A549 (cell line): Measurements from ENCODE around the gene CRISPLD2. TPM values are rescaled to one million over a fixed set of nuclear protein-coding genes. Genes with fewer than 3 reads are reported as not detected.

Source experiments
- ATAC-seq, 2 experiments: fragments of 200-7000 bp in 1 of 2; fragments of >200 bp in 1 of 2; cut with Nextera tagmentation in 1 of 2; cut with Tn5 transposase in 1 of 2; 3 replicates each; pipeline versions ENCODE4 v1.8.0 to v1.9.1; 2018 to 2020; ENCODE audit warnings: mild to moderate bottlenecking in 1 of 2, moderate library complexity in 1 of 2
- CTCF ChIA-PET: fragments of 300-600 bp; sonication (Branson Sonifier 250); formaldehyde crosslinking; extraction: SDS; loops from one replicate; lab custom pipeline; 2021; ENCODE audit warnings: antibody characterized with exemption, inconsistent platforms; lab: Yijun Ruan, JAX
- POLR2A ChIA-PET: fragments of 350-600 bp; formaldehyde crosslinking; extraction: SDS; loops from one replicate; lab custom pipeline; 2021; ENCODE audit warnings: antibody characterized with exemption, inconsistent platforms; lab: Yijun Ruan, JAX
- DNase-seq, 2 experiments: peaks; one replicate each; pipeline versions ENCODE4 v3.0.0 to v3.0.0-alpha.2; 2011 to 2016; ENCODE audit warnings: low read depth in 1 of 2, low spot score in 1 of 2
- FAIRE-seq: peaks from 2 replicates; lab custom pipeline; 2011; peaks lifted over from hg19 to GRCh38; lab: Jason Lieb, UNC
- H3K27ac ChIP-seq, 2 experiments: fragments of >200 bp; sonication (Bioruptor Twin); formaldehyde crosslinking; 3 replicates each; pipeline ENCODE4 v1.5.1; 2016 to 2017
- H3K4me1 ChIP-seq: fragments of >200 bp; sonication (Bioruptor Twin); formaldehyde crosslinking; 3 replicates; pipeline ENCODE4 v1.6.1; 2016
- H3K4me2 ChIP-seq: fragments of >200 bp; sonication (Bioruptor Twin); formaldehyde crosslinking; 3 replicates; pipeline ENCODE4 v1.6.1; 2016
- H3K4me3 ChIP-seq: fragments of >200 bp; sonication (Bioruptor Twin); formaldehyde crosslinking; 3 replicates; pipeline ENCODE4 v1.5.1; 2016
- H3K9me3 ChIP-seq: fragments of >200 bp; sonication (Bioruptor Twin); formaldehyde crosslinking; 3 replicates; pipeline ENCODE4 v1.6.1; 2016
- CBX8 ChIP-seq: fragments of 200-600 bp; sonication (generic); IDR thresholded peaks from 2 replicates; pipeline ENCODE4 v1.6.1; 2016
- CHD2 ChIP-seq: fragments of 150-350 bp; IDR thresholded peaks from 2 replicates; pipeline ENCODE4 v1.6.1; 2014; ENCODE audit warnings: low read length; ENCODE audit not compliant: partially characterized antibody
- EHF ChIP-seq: fragments of 250-450 bp; sonication (Bioruptor Pico); IDR thresholded peaks from 2 replicates; pipeline ENCODE4 v1.5.0; 2020; ENCODE audit warnings: mild to moderate bottlenecking
- GATA3 ChIP-seq: IDR thresholded peaks from 2 replicates; pipeline ENCODE4 v1.6.1; 2012; ENCODE audit warnings: borderline replicate concordance
- HOXB5 ChIP-seq: fragments of 250-450 bp; sonication (Bioruptor Pico); IDR thresholded peaks from 2 replicates; pipeline ENCODE4 v1.5.0; 2020; ENCODE audit warnings: mild to moderate bottlenecking, moderate library complexity
- KDM1A ChIP-seq: fragments of 200-600 bp; sonication (generic); IDR thresholded peaks from 2 replicates; pipeline ENCODE4 v1.6.1; 2016; ENCODE audit warnings: low read depth, mild to moderate bottlenecking
- MAFK ChIP-seq: fragments of 450-650 bp; IDR thresholded peaks from 2 replicates; pipeline ENCODE4 v1.6.1; 2014; ENCODE audit not compliant: partially characterized antibody
- MAZ ChIP-seq: fragments of 150-350 bp; IDR thresholded peaks from 2 replicates; pipeline ENCODE4 v1.6.1; 2014; ENCODE audit warnings: antibody characterized with exemption, low read depth, low read length, borderline replicate concordance
- NPAS2 ChIP-seq: fragments of 250-450 bp; sonication (Bioruptor Pico); IDR thresholded peaks from 2 replicates; pipeline ENCODE4 v1.8.0; 2022; ENCODE audit warnings: mild to moderate bottlenecking, moderate library complexity, borderline replicate concordance
- RARB ChIP-seq: fragments of 250-450 bp; sonication (Bioruptor Pico); IDR thresholded peaks from 2 replicates; pipeline ENCODE4 v1.8.0; 2021; ENCODE audit warnings: mild to moderate bottlenecking, moderate library complexity
- RFX5 ChIP-seq: fragments of 450-650 bp; IDR thresholded peaks from 2 replicates; pipeline ENCODE4 v1.7.1; 2014; ENCODE audit warnings: antibody characterized with exemption, mild to moderate bottlenecking, moderate library complexity
- SMC3 ChIP-seq: fragments of >200 bp; sonication (Bioruptor Twin); formaldehyde crosslinking; IDR thresholded peaks from 3 replicates; pipeline ENCODE4 v1.6.1; 2018; ENCODE audit warnings: inconsistent platforms
- ZC3H11A ChIP-seq: fragments of 450-650 bp; IDR thresholded peaks from 2 replicates; pipeline ENCODE4 v1.6.1; 2014; ENCODE audit warnings: antibody characterized with exemption, mild to moderate bottlenecking
- WGBS: methylation state at CpG from one replicate; pipeline ENCODE4 v1.1.6; 2017; ENCODE audit errors: missing lambda C conversion rate; 5-methylcytosine and 5-hydroxymethylcytosine counted together
- polyA plus RNA-seq, 4 experiments: library from polyadenylated mRNA; depleted of rRNA in 3 of 4; stranded (reverse); fragments of >200 nt; fragmentation: RNase III in 1 of 4; extraction: RNeasy Plus Mini Kit Qiagen cat#74134 plus additional on column Dnase treatment in 1 of 4; gene quantifications; 2 replicates in 3 of 4; 3 replicates in 1 of 4; pipeline ENCODE4 v1.2.3, GENCODE V29; 2011 to 2017
- TF ChIP-seq, protein P1 (sequence below): fragments of >200 bp; sonication (Bioruptor Twin); formaldehyde crosslinking; IDR thresholded peaks from 3 replicates; pipeline ENCODE4 v1.5.1; 2016
- TF ChIP-seq, protein P2 (sequence below): fragments of 450-650 bp; IDR thresholded peaks from 2 replicates; pipeline ENCODE4 v1.6.1; 2014; ENCODE audit warnings: antibody characterized with exemption

The CRISPLD2 gene
- polyA plus RNA-seq, 2 of the 4 experiments (the other 2 are of a cell fraction): 0.85 to 1.6 TPM

DNA sequence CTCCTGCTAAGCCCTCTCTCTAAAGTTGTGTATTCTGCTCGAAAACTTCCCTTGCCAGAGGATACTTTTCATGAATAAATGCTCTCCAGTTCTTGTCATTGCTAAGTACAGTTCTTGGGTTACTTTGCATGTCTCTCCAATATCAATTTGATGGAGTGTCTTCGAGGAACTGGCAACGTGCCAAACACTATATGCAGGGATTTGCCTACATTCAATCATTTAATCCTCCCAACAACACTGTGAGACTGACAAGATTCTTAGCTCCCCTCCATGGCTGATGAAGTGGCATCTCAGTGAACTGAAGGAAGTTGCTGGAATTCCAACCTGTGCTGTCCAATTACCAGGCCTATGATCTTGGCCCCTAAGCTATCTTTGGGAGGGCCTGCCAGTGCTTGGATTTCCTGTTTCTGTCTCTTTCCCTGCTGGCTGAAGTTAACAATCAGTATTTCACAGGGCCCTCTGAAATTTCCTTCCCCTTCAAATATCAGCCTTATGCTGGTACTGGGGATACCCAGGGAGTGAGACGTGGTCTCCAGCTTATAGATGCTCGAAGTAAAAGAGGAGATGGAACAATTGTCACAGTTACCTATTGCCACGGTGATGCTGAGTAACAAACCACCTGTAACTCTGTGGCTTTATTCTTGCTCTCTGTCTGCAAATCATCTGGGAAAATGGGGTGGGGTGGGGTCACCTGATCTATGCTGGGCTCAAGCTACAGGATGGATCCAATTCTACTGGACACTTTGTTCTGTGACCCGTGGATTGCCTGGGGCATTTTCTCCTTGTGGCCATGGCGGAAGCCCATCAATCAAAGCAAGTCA lies 19.4 kb upstream of the CRISPLD2 start:
- ATAC-seq (no peak), FAIRE-seq (no peak), DNase-seq (no peak)
- H3K4me3 ChIP-seq: no peak overlapping the region
- H3K4me1 ChIP-seq: no peaks in the 10 kb centered on the region
- CTCF ChIA-PET: interaction anchor here (0.6 to 2.1 kb wide), 6 partner anchors 12 to 542 kb away, joined by 3 to 4 read pairs (median 3); no protein-coding TSS in a partner anchor
- no peak overlapping the region for H3K4me2 ChIP-seq
- no peaks in the 10 kb centered on the region for H3K9me3 ChIP-seq
- 64% methylated on average over 8 of the region's 8 CpGs for WGBS
- H3K27ac ChIP-seq: no peak overlapping the region
- POLR2A ChIA-PET: no interaction called here
- no peak for TF ChIP-seq HOXB5 (CRISPR knock-in tag)
- no peak for TF ChIP-seq ZC3H11A
- no peak for TF ChIP-seq MAZ

DNA sequence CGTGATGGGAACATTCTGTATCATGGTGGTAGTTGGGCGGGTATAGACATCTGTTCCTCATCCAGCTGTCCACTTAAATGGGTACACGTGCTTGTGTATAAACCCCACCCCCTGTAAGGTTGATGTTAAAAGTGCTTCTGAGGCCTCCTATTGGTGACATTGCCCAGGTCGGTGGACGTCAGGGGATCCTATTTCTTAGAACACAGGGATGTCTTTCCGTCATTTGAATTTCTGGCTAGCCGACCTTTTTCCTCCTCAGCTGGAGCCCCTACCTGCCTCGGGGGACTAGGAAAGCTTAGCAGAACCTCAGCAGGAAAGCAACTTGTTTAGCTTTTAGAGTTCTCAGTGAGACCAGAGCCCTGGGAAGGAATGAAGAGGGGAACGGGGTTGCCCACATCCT lies 16.6 kb upstream of the CRISPLD2 start:
- no peak for DNase-seq
- TF ChIP-seq, protein P1, sequence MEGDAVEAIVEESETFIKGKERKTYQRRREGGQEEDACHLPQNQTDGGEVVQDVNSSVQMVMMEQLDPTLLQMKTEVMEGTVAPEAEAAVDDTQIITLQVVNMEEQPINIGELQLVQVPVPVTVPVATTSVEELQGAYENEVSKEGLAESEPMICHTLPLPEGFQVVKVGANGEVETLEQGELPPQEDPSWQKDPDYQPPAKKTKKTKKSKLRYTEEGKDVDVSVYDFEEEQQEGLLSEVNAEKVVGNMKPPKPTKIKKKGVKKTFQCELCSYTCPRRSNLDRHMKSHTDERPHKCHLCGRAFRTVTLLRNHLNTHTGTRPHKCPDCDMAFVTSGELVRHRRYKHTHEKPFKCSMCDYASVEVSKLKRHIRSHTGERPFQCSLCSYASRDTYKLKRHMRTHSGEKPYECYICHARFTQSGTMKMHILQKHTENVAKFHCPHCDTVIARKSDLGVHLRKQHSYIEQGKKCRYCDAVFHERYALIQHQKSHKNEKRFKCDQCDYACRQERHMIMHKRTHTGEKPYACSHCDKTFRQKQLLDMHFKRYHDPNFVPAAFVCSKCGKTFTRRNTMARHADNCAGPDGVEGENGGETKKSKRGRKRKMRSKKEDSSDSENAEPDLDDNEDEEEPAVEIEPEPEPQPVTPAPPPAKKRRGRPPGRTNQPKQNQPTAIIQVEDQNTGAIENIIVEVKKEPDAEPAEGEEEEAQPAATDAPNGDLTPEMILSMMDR: no peak
- TF ChIP-seq GATA3 (no peak), SMC3 (no peak), CHD2 (no peak), MAZ (no peak), NPAS2 (no peak), KDM1A (no peak), EHF (CRISPR knock-in tag) (no peak), MAFK (no peak), RFX5 (no peak)
- TF ChIP-seq, protein P2, sequence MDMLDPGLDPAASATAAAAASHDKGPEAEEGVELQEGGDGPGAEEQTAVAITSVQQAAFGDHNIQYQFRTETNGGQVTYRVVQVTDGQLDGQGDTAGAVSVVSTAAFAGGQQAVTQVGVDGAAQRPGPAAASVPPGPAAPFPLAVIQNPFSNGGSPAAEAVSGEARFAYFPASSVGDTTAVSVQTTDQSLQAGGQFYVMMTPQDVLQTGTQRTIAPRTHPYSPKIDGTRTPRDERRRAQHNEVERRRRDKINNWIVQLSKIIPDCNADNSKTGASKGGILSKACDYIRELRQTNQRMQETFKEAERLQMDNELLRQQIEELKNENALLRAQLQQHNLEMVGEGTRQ: no peak
- H3K9me3 ChIP-seq: no peaks in the 10 kb centered on the region
- ChIA-PET CTCF (no interaction called here), POLR2A (no interaction called here)
- H3K4me1 ChIP-seq: peaks cover 9% of the 10 kb centered on the region; the same call in 1 of the 3 replicates
- ATAC-seq: no peak
- no peak overlapping the region for H3K4me2 ChIP-seq
- WGBS: 80% methylated on average over 9 of the region's 9 CpGs
- H3K27ac ChIP-seq: no peak overlapping the region
- FAIRE-seq: no peak
- no peak overlapping the region for H3K4me3 ChIP-seq

DNA sequence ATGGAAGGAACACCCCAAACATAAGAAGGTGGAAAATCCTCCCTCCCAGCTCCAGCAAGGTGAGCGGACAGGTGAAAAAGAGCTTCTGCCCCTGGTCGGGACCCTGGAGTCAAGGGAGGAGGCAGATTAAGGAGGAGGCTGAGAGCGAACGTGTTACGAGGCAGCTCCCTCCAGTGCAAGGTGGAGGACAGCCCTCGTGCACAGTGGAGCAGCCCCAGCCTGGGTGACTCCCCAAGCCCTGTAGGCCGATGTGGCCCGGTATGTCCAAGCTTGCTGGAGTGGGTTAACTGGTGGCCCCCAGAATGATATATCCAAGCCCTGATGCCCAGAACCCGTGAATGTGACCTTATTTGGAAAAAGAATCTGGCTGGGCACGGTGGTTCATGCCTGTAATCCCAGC lies 15.5 kb upstream of the CRISPLD2 start:
- Histone ChIP-seq H3K4me2 (no peak overlapping the region), H3K4me3 (no peak overlapping the region), H3K27ac (no peak overlapping the region), H3K4me1 (peaks cover 9% of the 10 kb centered on the region; the same call in 1 of the 3 replicates)
- no peak for FAIRE-seq
- CTCF ChIA-PET: interaction anchor here (0.7 to 1.1 kb wide), 3 partner anchors 42 to 653 kb away, joined by 3 read pairs; no protein-coding TSS in a partner anchor
- ATAC-seq: no peak
- no peak for DNase-seq
- TF ChIP-seq CBX8 (no peak), RARB (CRISPR knock-in tag) (no peak)
- TF ChIP-seq, protein P1: no peak
- TF ChIP-seq, all 56 proteins: peak for 0
- H3K9me3 ChIP-seq: no peaks in the 10 kb centered on the region
- POLR2A ChIA-PET: interaction anchor here (2.5 kb wide), 1 partner anchor 16 kb away, joined by 6 read pairs; the partner anchor contains the start of gene CRISPLD2
- 86% methylated on average over 10 of the region's 10 CpGs for WGBS
